Lower lobe of right lung (tissue), 2 donors: Measurements from ENCODE around the gene SUMO1. TPM values are rescaled to one million over a fixed set of nuclear protein-coding genes. Genes with fewer than 3 reads are reported as not detected.
A peak's percentile ranks its signal among the peaks of the same experiment; 100 is the strongest.

ENCODE experiments used
- ATAC-seq, 2 donors: fragments of 200-7000 bp; cut with Tn5 transposase; one replicate each; pipeline ENCODE4 v1.9.1; 2020 to 2022; ENCODE audit warnings: mild to moderate bottlenecking in 2 of 2, moderate library complexity in 2 of 2
- DNase-seq: peaks from one replicate; pipeline ENCODE4 v3.0.0-alpha.2; 2020
- H3K27ac ChIP-seq: fragments of 200-600 bp; one replicate; pipeline ENCODE4 v1.8.0; 2022
- H3K27me3 ChIP-seq: fragments of 200-600 bp; one replicate; pipeline ENCODE4 v1.8.0; 2022; ENCODE audit warnings: low read depth
- H3K36me3 ChIP-seq: fragments of 200-600 bp; one replicate; pipeline ENCODE4 v1.8.0; 2022; ENCODE audit warnings: mild to moderate bottlenecking
- H3K4me1 ChIP-seq: fragments of 200-600 bp; one replicate; pipeline ENCODE4 v1.8.0; 2022
- H3K4me3 ChIP-seq: fragments of 200-600 bp; one replicate; pipeline ENCODE4 v1.8.0; 2022; ENCODE audit warnings: mild to moderate bottlenecking
- H3K9me3 ChIP-seq: fragments of 200-600 bp; one replicate; pipeline ENCODE4 v1.8.0; 2022
- CTCF ChIP-seq: fragments of 200-600 bp; IDR thresholded peaks from one replicate; pipeline ENCODE4 v1.8.0; 2022; ENCODE audit warnings: antibody characterized with exemption, mild to moderate bottlenecking
- intact Hi-C: fragments of 100-400 bp; cut with DNase I; formaldehyde crosslinking; loops from one replicate; pipeline ENCODE4 v1.11.0; 2022
- total RNA-seq: library from RNA; stranded (reverse); fragmentation: NEBNext Ultra II Directional; extraction: Animal tissue kit (Norgen Biotek cat#: 25700); gene quantifications from one replicate; pipeline ENCODE4 v1.2.1, GENCODE V29; 2021
- donor health status: DM: no; HTN: yes; CAD: no; lungs with severe emphysema.

SUMO1 gene
- total RNA-seq, 1 donor from 2014 or later = 70.1 TPM

GRCh38 chr2:202270487-202270886 lies 32.1 kb upstream of the SUMO1 start:
- Histone ChIP-seq H3K4me1 (peaks cover 29% of the 10 kb centered on the region), H3K4me3 (no peak overlapping the region)
- intact Hi-C loops = no loop called here

GRCh38 chr2:202269585-202269984 lies 31.2 kb upstream of the SUMO1 start:
- peaks cover 26% of the 10 kb centered on the region for H3K4me1 ChIP-seq
- no peak overlapping the region for H3K4me3 ChIP-seq
- no peaks in the 10 kb centered on the region for H3K9me3 ChIP-seq
- no peak for TF ChIP-seq CTCF
- H3K36me3 ChIP-seq = no peaks in the 10 kb centered on the region
- ATAC-seq = no peak
- H3K27me3 ChIP-seq = no peaks in the 10 kb centered on the region
- intact Hi-C loops = no loop called here
- no peak overlapping the region for H3K27ac ChIP-seq
- no peak for DNase-seq

More at GRCh38 chr2:202270487-202270886, 32.1 kb upstream of the SUMO1 start:
- no peaks in the 10 kb centered on the region for H3K27me3 ChIP-seq
- DNase-seq (no peak), ATAC-seq (no peak)
- no peak for TF ChIP-seq CTCF
- H3K36me3 ChIP-seq = peaks cover 2% of the 10 kb centered on the region
- no peaks in the 10 kb centered on the region for H3K9me3 ChIP-seq
- H3K27ac ChIP-seq = no peak overlapping the region

- no peak for TF ChIP-seq CTCF
- Histone ChIP-seq H3K27me3 (no peaks in the 10 kb centered on the region), H3K4me1 (peaks cover 24% of the 10 kb centered on the region), H3K4me3 (peak overlapping the region; percentile 66), H3K9me3 (no peaks in the 10 kb centered on the region), H3K36me3 (no peaks in the 10 kb centered on the region), H3K27ac (no peak overlapping the region)
- no peak for DNase-seq
- no peak for ATAC-seq
- intact Hi-C loops = no loop called here
Measured at GRCh38 chr2:202267495-202267894, 29.1 kb upstream of the SUMO1 start.

GRCh38 chr2:202265467-202266277 lies 27.3 kb upstream of the SUMO1 start, which contains the start of gene NOP58:
TSS of gene NOP58 (plus strand) at chr2:202265763. CDS start at chr2:202265942, 179 bp downstream.
- Histone ChIP-seq H3K27me3 (no peaks in the 10 kb centered on the region), H3K4me3 (peak within 1 kb of the TSS; percentile 66), H3K9me3 (no peaks in the 10 kb centered on the region), H3K4me1 (peaks cover 24% of the 10 kb centered on the region), H3K27ac (peak within 1 kb of the TSS; percentile 90), H3K36me3 (no peaks in the 10 kb centered on the region)
- DNase-seq = peak; percentile 90
- peak; percentile 98 to 99 for ATAC-seq
- intact Hi-C loops = no loop called here
- TF ChIP-seq CTCF = no peak

GRCh38 chr2:202261531-202261930 lies 23.1 kb upstream of the SUMO1 start:
- Histone ChIP-seq H3K4me3 (no peak overlapping the region), H3K9me3 (no peaks in the 10 kb centered on the region), H3K36me3 (no peaks in the 10 kb centered on the region), H3K27ac (no peak overlapping the region), H3K4me1 (no peaks in the 10 kb centered on the region), H3K27me3 (no peaks in the 10 kb centered on the region)
- DNase-seq (no peak), ATAC-seq (no peak)
- TF ChIP-seq CTCF = no peak
- intact Hi-C loops = no loop called here
